Activated naive CD8-positive, alpha-beta T cell treated with anti-CD3 and anti-CD28 coated beads for 36 hours (primary cell): ENCODE data around the gene SERINC2. TPM values are rescaled to one million over a fixed set of nuclear protein-coding genes. Genes with fewer than 3 reads are reported as not detected.
"Not testable (repeated sequence)": the region's sequence is repeated elsewhere in the genome, so short reads cannot be mapped to it uniquely, and the experiment has no call there.

Experiments
- DNase-seq: peaks from one replicate; pipeline ENCODE4 v3.0.0; 2021
- H3K27ac Mint-ChIP-seq: one replicate; pipeline ENCODE4 v1.8.0; 2022; ENCODE audit warnings: mild to moderate bottlenecking, moderate library complexity, mixed read lengths
- H3K27me3 Mint-ChIP-seq: one replicate; pipeline ENCODE4 v1.8.0; 2022; ENCODE audit warnings: mild to moderate bottlenecking, mixed read lengths
- H3K36me3 Mint-ChIP-seq: one replicate; pipeline ENCODE4 v1.8.0; 2021; ENCODE audit warnings: mild to moderate bottlenecking, mixed read lengths
- H3K4me1 Mint-ChIP-seq: one replicate; pipeline ENCODE4 v1.8.0; 2021; ENCODE audit warnings: mixed read lengths
- H3K4me3 Mint-ChIP-seq: one replicate; pipeline ENCODE4 v1.8.0; 2022; ENCODE audit warnings: mild to moderate bottlenecking, moderate library complexity, mixed read lengths
- H3K9me3 Mint-ChIP-seq: one replicate; pipeline ENCODE4 v1.8.0; 2022; ENCODE audit warnings: mixed read lengths
- total RNA-seq, 2 experiments: library from RNA; stranded (reverse); gene quantifications; one replicate each; pipeline ENCODE4 v1.2.3, GENCODE V29; 2021

The SERINC2 gene
- total RNA-seq, 2 experiments from 2014 or later: 0.16 TPM; not detected in 1

DNA sequence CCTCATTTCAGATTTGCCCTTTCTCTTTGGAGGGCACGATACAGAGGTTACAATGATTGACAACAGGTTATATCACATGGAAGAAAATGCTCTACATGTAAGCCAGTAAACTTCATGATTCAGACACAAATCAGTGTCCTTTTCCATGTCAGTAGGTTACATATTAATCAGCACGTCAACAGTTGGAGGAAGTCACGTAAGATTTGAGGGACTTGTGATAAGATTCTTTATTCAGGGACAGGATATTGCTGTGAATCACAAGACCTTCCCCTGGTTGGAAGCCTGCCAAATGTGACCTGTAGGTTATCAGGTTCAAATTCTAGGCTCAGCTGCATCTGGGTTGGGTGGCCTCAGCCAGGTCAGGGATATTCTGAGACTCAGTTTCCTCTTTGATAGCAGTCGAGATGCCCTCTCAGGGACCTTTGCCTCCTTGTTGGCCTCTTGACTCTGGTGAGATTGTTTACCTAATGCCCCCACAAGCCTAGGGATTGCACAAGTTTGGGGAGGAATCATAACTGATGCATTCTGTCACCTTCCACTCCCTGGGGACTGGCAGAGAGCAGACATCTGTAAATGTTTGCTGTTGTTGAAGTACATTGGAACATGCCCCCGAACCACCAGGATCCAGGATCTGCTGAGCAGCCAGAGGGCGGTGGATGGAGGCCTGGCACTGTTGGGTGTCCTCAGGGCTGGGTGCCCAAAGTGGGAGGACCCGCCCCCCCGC is 31.9 kb downstream of the SERINC2 start:
- H3K27ac Mint-ChIP-seq: no peak overlapping the region
- no peak for DNase-seq
- H3K9me3 Mint-ChIP-seq: peaks cover 4% of the 10 kb centered on the region
- peaks cover 4% of the 10 kb centered on the region for H3K27me3 Mint-ChIP-seq
- H3K4me3 Mint-ChIP-seq: no peak overlapping the region
- no peaks in the 10 kb centered on the region for H3K36me3 Mint-ChIP-seq
- H3K4me1 Mint-ChIP-seq: no peaks in the 10 kb centered on the region

DNA sequence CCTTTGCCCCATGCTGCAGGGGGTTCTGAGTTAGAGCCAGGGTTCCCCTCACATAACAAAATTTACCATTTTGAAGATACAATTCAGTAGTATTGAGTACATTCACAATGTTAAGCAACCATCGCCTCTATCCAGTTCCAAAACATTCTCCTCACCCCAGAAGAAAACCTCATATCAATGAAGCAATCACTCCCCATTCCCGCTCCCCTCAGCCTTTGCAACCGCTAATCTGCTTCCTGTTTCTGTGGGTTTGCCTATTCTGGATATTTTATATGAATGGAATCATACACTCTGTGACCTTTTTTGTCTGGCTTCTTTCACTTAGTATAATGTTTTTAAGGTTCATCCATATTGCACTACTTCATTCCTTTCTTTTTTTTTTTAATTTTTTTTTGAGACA is 32.9 kb downstream of the SERINC2 start:
- Mint-ChIP-seq H3K4me1 (no peaks in the 10 kb centered on the region), H3K4me3 (no peak overlapping the region), H3K27me3 (peaks cover 4% of the 10 kb centered on the region), H3K27ac (no peak overlapping the region), H3K36me3 (no peaks in the 10 kb centered on the region), H3K9me3 (peaks cover 4% of the 10 kb centered on the region)
- no peak for DNase-seq

DNA sequence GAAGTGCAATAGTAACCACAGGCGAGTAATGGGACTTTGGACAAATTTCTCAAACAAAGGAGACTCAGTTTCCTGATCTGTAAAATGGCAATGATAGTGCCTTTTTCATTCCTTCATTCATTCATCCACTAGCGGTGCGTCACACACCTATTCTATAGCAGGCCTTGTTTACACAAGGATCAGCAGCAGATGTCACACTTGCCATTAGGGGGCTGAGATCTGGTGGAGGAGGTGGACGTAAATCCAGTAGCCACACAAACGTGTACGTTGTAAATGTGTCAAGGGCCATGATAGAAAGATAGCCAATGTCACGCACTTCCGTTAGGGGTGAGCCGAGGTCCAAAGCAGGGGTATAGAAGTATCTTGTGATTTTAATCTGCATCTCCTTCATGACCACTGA is 34.2 kb downstream of the SERINC2 start:
- Mint-ChIP-seq H3K4me1 (no peaks in the 10 kb centered on the region), H3K9me3 (peaks cover 4% of the 10 kb centered on the region), H3K36me3 (no peaks in the 10 kb centered on the region), H3K4me3 (no peak overlapping the region), H3K27ac (no peak overlapping the region), H3K27me3 (peaks cover 12% of the 10 kb centered on the region)
- DNase-seq: no peak

DNA sequence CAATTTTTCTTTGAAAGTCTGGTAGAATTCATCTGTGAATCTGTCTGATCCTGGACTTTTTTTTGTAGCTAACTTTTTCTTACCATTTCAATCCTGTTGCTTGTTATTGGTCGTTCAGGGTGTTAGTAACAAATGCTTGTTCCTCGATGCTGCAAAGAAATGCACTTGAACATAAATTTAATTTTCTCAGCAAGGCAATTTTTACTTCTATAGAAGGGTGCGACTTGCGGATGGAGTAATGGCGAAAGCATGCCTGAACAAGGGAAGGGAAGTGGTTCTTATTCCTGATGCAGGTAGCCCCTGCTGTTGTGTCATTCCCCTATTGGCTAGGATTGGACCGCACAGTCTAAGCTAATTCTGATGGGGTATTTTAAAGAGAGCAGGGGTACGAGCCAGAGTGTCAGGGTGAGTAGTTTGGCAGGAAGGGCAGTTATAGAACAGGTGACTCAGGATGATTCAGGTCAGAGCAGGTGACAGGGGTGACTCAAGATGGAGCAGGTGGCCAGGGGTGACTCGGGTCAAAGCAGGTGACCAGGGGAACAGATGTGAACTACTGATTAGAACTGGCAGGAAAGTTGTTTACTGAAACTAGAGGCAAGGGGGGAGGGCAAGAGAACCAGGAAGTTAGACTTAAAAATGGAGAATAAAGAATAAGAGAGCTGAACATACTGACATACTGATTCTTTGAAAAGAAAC is 40.5 kb downstream of the SERINC2 start:
- DNase-seq: no peak
- Mint-ChIP-seq H3K4me3 (no peak overlapping the region), H3K27me3 (peaks cover 35% of the 10 kb centered on the region), H3K4me1 (no peaks in the 10 kb centered on the region), H3K27ac (no peak overlapping the region), H3K36me3 (no peaks in the 10 kb centered on the region), H3K9me3 (peaks cover 34% of the 10 kb centered on the region)

DNA sequence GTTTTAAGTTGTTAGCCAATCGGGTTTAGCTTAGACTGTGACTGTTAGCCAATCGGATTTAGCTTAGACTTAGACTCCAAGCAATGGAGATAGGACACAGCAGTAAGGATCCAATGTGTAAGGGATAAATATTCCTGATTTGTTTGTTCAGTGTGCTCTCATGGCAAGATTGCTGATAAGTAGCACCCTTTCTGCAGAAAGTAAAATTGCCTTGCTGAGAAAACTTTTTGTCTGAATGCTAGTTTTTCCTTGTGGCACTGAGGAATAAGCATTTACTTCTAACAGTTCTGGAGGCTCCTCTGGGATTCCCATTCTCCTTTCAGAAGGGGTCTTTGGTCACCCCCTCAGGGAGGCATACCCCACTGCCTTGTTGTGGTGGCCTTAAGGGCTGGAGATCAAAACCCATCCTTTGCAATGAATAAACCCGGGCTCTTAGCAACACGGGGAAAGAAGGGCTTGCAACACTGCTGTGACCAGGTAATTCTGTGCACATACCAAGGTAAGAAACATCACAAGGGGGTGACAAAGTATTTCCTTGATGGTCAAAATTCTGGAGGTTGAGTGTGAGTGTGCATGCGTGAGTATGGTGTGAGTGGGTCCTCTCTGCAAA is 45.4 kb downstream of the SERINC2 start:
- peaks cover 36% of the 10 kb centered on the region for H3K9me3 Mint-ChIP-seq
- DNase-seq: no peak
- H3K36me3 Mint-ChIP-seq: peaks cover 2% of the 10 kb centered on the region
- H3K27me3 Mint-ChIP-seq: peaks cover 32% of the 10 kb centered on the region
- H3K27ac Mint-ChIP-seq: no peak overlapping the region
- H3K4me1 Mint-ChIP-seq: no peaks in the 10 kb centered on the region
- H3K4me3 Mint-ChIP-seq: no peak overlapping the region

DNA sequence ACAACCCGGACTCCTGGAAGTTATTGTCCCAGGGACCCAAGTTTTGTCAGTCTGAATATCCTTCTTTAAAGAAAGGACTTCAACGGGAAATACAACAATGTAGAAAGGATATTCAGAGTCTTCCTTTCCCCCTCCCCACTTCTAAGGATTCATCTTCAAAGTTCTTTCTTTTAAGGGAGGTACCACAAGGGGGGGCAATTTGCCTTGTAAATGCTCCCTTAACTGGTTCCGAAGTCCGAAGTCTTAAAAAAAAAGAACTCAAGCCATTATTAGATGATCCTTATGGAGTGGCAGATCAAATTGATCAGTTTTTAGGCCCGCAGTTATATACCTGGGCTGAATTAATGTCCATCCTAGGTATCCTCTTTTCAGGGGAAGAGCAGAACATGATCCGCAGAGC is 47.0 kb downstream of the SERINC2 start:
- peaks cover 2% of the 10 kb centered on the region for H3K36me3 Mint-ChIP-seq
- H3K27ac Mint-ChIP-seq: no peak overlapping the region
- H3K9me3 Mint-ChIP-seq: peaks cover 29% of the 10 kb centered on the region
- H3K4me1 Mint-ChIP-seq: no peaks in the 10 kb centered on the region
- no peak overlapping the region for H3K4me3 Mint-ChIP-seq
- DNase-seq: no peak
- H3K27me3 Mint-ChIP-seq: peaks cover 25% of the 10 kb centered on the region

DNA sequence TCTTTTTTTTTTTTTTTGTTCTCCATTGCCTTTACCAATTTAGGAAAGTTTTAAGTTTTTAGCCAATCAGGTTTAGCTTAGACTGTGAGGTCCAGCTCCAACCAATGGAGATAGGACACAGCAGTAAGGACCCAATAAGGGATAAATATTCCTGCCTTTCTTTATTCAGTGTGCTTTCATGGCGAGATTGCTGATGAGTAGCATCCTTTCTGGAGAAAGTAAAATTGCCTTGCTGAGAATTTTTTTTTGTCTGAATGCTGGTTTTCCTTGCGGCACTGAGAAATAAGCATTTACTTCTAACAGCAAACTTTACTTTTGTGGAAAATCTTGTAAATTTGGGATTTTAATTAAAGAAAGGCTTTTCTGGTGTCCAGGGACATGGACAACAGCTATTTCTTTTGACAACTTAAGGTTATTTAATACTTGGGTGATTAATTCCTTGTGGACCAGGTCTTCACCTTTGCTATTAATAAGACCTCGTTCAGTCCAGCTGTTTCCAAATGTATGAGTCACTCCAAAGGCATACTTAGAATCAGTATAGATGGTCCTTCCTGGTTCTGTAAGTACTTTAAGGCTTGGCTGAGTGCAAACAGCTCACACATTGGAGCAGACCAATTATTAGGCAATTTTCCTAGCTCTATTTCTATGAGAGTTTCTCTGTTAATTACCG is 54.1 kb downstream of the SERINC2 start:
- no peaks in the 10 kb centered on the region for H3K4me1 Mint-ChIP-seq
- peaks cover 14% of the 10 kb centered on the region for H3K27me3 Mint-ChIP-seq
- H3K36me3 Mint-ChIP-seq: no peaks in the 10 kb centered on the region
- H3K4me3 Mint-ChIP-seq: no peak overlapping the region
- H3K9me3 Mint-ChIP-seq: peaks cover 9% of the 10 kb centered on the region
- DNase-seq: no peak
- H3K27ac Mint-ChIP-seq: no peak overlapping the region

DNA sequence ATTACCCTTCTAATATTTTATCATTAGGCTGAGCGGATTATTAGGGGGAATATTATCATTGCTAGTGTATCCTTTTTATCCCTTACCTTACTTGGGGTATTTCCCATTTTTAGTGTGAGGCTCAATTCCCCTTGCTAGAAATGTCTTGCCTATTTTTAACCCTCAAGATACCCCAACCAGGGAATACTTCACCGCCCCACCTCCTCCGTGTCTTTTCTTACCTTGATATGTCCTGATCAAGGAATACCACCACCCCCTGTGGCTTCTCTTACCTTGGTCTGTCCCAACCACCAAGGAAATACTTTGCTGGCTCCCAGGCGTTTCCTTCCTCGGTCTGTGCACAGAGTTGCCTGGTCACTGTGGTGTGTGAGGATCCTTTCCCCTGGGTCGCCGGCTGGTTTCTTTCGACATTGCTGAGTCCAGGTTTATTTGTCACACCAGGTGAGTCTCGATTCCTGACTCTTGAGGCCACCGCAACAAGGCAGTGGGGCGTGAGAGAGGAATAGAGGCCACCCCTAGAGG is 57.8 kb downstream of the SERINC2 start:
- H3K4me3 Mint-ChIP-seq: no peak overlapping the region
- H3K9me3 Mint-ChIP-seq: peaks cover 9% of the 10 kb centered on the region
- H3K27ac Mint-ChIP-seq: no peak overlapping the region
- H3K27me3 Mint-ChIP-seq: peaks cover 18% of the 10 kb centered on the region
- H3K4me1 Mint-ChIP-seq: no peaks in the 10 kb centered on the region
- no peaks in the 10 kb centered on the region for H3K36me3 Mint-ChIP-seq
- DNase-seq: no peak

DNA sequence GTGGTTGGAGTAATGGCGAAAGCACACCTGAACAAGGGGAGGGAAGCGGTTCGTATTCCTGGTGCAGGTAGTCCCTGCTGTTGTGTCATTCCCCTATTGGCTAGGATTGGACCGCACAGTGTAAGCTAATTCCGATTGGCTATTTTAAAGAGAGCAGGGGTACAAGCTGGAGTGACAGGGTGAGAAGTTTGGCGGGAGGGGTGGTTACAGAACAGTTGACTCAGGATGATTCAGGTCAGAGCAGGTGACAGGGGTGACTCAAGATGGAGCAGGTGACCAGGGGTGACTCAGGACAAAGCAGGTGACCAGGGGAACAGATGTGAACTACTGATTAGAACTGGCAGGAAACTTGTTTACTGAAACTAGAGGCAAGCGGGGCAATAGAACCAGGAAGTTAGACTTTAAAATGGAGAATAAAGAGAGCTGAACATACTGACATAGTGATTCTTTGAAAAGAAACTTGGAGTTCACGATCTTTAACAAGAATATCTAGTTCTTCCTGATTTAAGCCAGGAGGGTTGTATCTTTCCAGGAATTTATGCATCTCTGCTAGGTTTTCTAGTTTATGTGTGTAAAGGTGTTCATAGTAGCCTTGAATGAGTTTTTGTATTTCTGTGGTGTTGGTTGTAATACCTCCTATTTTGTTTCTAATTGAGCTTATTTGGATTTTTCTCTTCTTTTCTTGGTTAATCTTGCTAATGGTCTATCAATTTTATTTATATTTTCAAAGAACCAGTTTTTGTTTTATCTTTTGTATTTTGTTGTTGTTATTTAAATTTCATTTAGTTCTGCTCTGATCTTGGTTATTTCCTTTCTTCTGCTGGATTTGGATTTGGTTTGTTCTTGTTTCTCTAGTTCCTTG is 58.7 kb downstream of the SERINC2 start:
- H3K9me3 Mint-ChIP-seq, H3K36me3 Mint-ChIP-seq, H3K4me1 Mint-ChIP-seq, H3K4me3 Mint-ChIP-seq, H3K27ac Mint-ChIP-seq: not testable (repeated sequence)
- DNase-seq: peak; percentile 2
- H3K27me3 Mint-ChIP-seq: peaks cover 18% of the 10 kb centered on the region

DNA sequence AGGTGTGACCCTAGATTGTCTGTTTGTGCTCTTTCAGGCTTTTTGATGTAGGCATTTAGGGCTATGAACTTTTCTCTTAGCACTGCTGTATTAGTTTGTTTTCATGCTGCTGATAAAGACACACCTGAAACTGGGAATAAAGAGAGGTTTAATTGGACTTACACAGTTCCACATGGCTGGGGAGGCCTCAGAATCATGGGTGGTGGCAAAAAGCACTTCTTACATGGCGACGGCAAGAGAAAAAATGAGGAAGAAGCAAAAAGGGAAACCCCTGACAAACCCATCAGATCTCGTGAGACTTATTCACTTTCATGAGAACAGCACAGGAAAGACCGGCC is 59.3 kb downstream of the SERINC2 start:
- H3K4me3 Mint-ChIP-seq, H3K36me3 Mint-ChIP-seq, H3K4me1 Mint-ChIP-seq, H3K27ac Mint-ChIP-seq, H3K9me3 Mint-ChIP-seq, DNase-seq: not testable (repeated sequence)
- peaks cover 18% of the 10 kb centered on the region for H3K27me3 Mint-ChIP-seq

DNA sequence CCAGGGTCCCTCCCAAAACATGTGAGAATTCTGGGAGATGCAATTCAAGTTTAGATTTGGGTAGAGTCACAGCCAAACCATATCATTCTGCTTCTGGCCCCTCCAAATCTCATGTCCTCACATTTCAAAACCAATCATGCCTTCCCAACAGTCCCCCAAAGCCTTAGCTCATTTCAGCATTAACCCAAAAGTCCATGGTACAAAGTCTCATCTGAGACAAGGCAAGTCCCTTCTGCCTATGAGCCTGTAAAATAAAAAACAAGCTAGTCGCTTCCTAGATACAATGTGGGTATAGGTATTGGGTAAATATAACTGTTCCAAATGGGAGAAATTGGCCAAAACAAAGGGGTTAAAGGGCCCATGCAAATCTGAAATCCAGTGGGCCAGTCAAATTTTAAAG is 59.7 kb downstream of the SERINC2 start:
- not testable (repeated sequence) for H3K36me3 Mint-ChIP-seq, H3K4me3 Mint-ChIP-seq, H3K27ac Mint-ChIP-seq, H3K4me1 Mint-ChIP-seq, DNase-seq, H3K9me3 Mint-ChIP-seq
- H3K27me3 Mint-ChIP-seq: peaks cover 18% of the 10 kb centered on the region

DNA sequence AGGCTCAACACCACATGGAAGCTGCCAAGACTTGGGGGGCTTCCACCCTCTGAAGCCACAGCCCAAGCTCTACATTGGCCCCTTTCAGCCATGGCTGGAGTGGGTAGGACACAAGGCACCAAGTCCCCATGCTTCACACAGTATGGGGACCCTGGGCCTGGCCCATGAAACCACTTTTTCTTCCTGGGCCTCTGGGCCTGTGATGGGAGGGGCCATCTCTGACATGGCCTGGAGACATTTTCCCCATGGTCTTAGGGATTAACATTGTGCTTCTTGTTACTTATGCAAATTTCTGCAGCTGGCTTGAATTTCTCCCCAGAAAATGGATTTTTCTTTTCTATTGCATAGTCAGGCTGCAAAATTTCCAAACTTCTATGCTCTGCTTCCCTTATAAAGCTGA is 60.5 kb downstream of the SERINC2 start:
- H3K27me3 Mint-ChIP-seq: peaks cover 18% of the 10 kb centered on the region
- not testable (repeated sequence) for H3K27ac Mint-ChIP-seq, H3K4me3 Mint-ChIP-seq, DNase-seq, H3K4me1 Mint-ChIP-seq, H3K36me3 Mint-ChIP-seq, H3K9me3 Mint-ChIP-seq

DNA sequence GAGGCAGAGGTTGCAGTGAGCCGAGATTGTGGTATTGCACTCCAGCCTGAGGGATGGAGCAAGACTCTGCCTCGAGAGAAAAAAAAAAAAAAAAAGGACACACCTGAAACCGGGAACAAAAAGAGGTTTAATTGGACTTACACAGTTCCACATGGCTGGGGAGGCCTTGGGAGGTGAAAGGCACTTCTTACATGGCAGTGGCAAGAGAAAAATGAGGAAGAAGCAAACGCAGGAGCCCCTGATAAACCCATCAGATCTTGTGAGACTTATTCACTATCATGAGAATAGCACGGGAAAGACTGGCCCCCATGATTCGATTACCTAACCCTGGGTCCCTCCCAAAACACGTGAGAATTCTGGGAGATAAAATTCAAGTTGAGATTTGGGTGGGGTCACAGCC is 61.6 kb downstream of the SERINC2 start:
- not testable (repeated sequence) for H3K27ac Mint-ChIP-seq, H3K4me3 Mint-ChIP-seq, H3K4me1 Mint-ChIP-seq, DNase-seq, H3K9me3 Mint-ChIP-seq, H3K36me3 Mint-ChIP-seq
- H3K27me3 Mint-ChIP-seq: peaks cover 18% of the 10 kb centered on the region

DNA sequence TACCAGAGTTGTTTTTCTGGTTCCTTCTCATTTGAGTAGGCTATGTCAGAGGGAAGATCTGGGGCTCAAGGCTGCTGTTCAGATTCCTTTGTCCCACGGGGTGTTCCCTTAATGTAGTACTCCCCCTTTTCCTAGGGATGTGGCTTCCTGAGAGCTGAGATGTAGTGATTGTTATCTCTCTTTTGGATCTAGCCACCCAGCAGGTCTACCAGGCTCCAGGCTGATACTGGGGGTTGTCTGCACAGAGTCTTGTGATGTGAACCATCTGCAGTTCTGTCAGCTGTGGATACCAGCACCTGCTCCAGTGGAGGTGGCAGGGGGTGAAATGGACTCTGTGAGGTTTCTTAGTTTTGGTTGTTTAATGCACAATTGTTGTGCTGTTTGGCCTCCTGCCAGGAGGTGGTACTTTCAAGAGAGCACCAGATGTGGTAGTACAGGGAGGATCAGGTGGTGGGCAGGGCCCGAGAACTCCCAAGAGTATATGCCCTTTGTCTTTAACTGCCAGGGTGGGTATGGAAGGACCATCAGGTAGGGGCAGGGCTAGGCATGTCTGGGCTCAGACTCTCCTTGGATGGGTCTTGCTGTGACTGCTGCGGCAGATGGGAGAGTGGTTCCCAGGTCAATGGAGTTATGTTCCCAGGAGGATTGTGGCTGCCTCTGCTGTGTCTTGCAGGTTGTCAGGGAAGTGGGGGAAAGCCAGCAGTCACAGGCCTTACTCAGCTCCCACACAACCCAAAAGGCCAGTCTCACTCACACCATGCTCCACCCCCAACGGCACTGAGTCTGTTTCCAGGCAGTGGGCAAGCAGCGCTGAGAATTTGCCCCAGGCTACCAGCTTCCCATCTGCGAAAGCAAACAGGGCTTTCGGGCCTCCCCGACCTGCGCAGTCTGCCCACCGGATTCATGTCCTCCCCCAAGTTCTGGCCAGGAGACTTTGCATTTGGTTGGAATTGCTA is 64.2 kb downstream of the SERINC2 start:
- Mint-ChIP-seq H3K27ac (no peak overlapping the region), H3K36me3 (no peaks in the 10 kb centered on the region), H3K9me3 (peaks cover 5% of the 10 kb centered on the region), H3K27me3 (peaks cover 10% of the 10 kb centered on the region), H3K4me1 (no peaks in the 10 kb centered on the region), H3K4me3 (no peak overlapping the region)
- DNase-seq: no peak
